H9 (cell line): Measurements from ENCODE around the gene XDH. TPM values are rescaled to one million over a fixed set of nuclear protein-coding genes. Genes with fewer than 3 reads are reported as not detected.

Experiments used
- DNase-seq: peaks from one replicate; pipeline ENCODE4 v3.0.0-alpha.2; 2017
- H2AFZ ChIP-seq: one replicate; pipeline ENCODE4 v1.6.1; 2013; ENCODE audit warnings: mild to moderate bottlenecking, low read length, control low read depth, moderate library complexity
- H2AK5ac ChIP-seq: 2 replicates; pipeline ENCODE4 v1.6.1; 2013; ENCODE audit warnings: low read length, control low read depth, mixed read lengths; ENCODE audit not compliant: insufficient read length
- H2BK120ac ChIP-seq: one replicate; pipeline ENCODE4 v1.6.1; 2013; ENCODE audit warnings: low read depth, mild to moderate bottlenecking, low read length, control low read depth, inconsistent platforms; ENCODE audit not compliant: poor library complexity, severe bottlenecking
- H2BK12ac ChIP-seq: 2 replicates; pipeline ENCODE4 v1.6.1; 2013; ENCODE audit warnings: low read length, control low read depth, mixed read lengths, low read depth; ENCODE audit not compliant: insufficient read length
- H2BK15ac ChIP-seq: 2 replicates; pipeline ENCODE4 v1.6.1; 2013; ENCODE audit warnings: low read depth, low read length, control low read depth
- H2BK20ac ChIP-seq: one replicate; pipeline ENCODE4 v1.6.1; 2013; ENCODE audit warnings: low read depth, mild to moderate bottlenecking, low read length, control low read depth, inconsistent platforms; ENCODE audit not compliant: poor library complexity, severe bottlenecking
- H2BK5ac ChIP-seq: 2 replicates; pipeline ENCODE4 v1.6.1; 2013; ENCODE audit warnings: low read length, control low read depth, mixed read lengths; ENCODE audit not compliant: insufficient read length
- H3K14ac ChIP-seq: 2 replicates; pipeline ENCODE4 v1.6.1; 2013; ENCODE audit warnings: low read length, control low read depth; ENCODE audit not compliant: insufficient read depth
- H3K18ac ChIP-seq: 2 replicates; pipeline ENCODE4 v1.6.1; 2013; ENCODE audit warnings: low read depth, mild to moderate bottlenecking, mixed read lengths, low read length, control low read depth; ENCODE audit not compliant: insufficient read length
- H3K23ac ChIP-seq: 2 replicates; pipeline ENCODE4 v1.6.1; 2013; ENCODE audit warnings: low read length, control low read depth, mixed read lengths, low read depth; ENCODE audit not compliant: insufficient read length
- H3K23me2 ChIP-seq: 2 replicates; pipeline ENCODE4 v1.6.1; 2013; ENCODE audit warnings: low read depth, mild to moderate bottlenecking, mixed read lengths, low read length, control low read depth; ENCODE audit not compliant: insufficient read length, poor library complexity, severe bottlenecking
- H3K27ac ChIP-seq: 2 replicates; pipeline ENCODE4 v1.5.1; 2013; ENCODE audit warnings: low read length, control low read depth, mixed read lengths, low read depth; ENCODE audit not compliant: insufficient read length
- H3K27me3 ChIP-seq: 2 replicates; pipeline ENCODE4 v1.6.1; 2013; ENCODE audit warnings: low read length, control low read depth, inconsistent platforms; ENCODE audit not compliant: insufficient read depth
- H3K4ac ChIP-seq: 2 replicates; pipeline ENCODE4 v1.6.1; 2013; ENCODE audit warnings: low read depth, mild to moderate bottlenecking, control low read depth, inconsistent platforms, low read length, moderate library complexity
- H3K4me1 ChIP-seq: 2 replicates; pipeline ENCODE4 v1.6.1; 2013; ENCODE audit warnings: low read length, control low read depth, inconsistent platforms; ENCODE audit not compliant: insufficient read depth
- H3K4me2 ChIP-seq: 2 replicates; pipeline ENCODE4 v1.6.1; 2013; ENCODE audit warnings: low read length, control low read depth, mixed read lengths; ENCODE audit not compliant: insufficient read length, insufficient read depth
- H3K56ac ChIP-seq: 2 replicates; pipeline ENCODE4 v1.6.1; 2013; ENCODE audit warnings: low read depth, mild to moderate bottlenecking, mixed read lengths, low read length, control low read depth; ENCODE audit not compliant: insufficient read length
- H3K79me1 ChIP-seq: 2 replicates; pipeline ENCODE4 v1.6.1; 2013; ENCODE audit warnings: low read depth, mild to moderate bottlenecking, moderate library complexity, low read length, control low read depth, inconsistent platforms; ENCODE audit not compliant: insufficient read depth, poor library complexity, severe bottlenecking
- H3K79me2 ChIP-seq: 2 replicates; pipeline ENCODE4 v1.6.1; 2013; ENCODE audit warnings: low read length, control low read depth, inconsistent platforms; ENCODE audit not compliant: insufficient read depth
- H3K9ac ChIP-seq: 2 replicates; pipeline ENCODE4 v1.6.1; 2013; ENCODE audit warnings: low read length, control low read depth, mixed read lengths; ENCODE audit not compliant: insufficient read length; ENCODE audit errors: extremely low read depth
- H3K9me3 ChIP-seq: one replicate; pipeline ENCODE4 v1.6.1; 2013; ENCODE audit warnings: low read depth, low read length, inconsistent platforms; ENCODE audit not compliant: control insufficient read depth
- H3T11ph ChIP-seq: one replicate; pipeline ENCODE4 v1.6.1; 2013; ENCODE audit warnings: mild to moderate bottlenecking, low read length, control low read depth, inconsistent platforms
- H4K20me1 ChIP-seq: one replicate; pipeline ENCODE4 v1.6.1; 2013; ENCODE audit not compliant: control insufficient read depth, insufficient read length, insufficient read depth
- H4K5ac ChIP-seq: 2 replicates; pipeline ENCODE4 v1.6.1; 2013; ENCODE audit warnings: low read depth, mild to moderate bottlenecking, mixed read lengths, low read length, control low read depth; ENCODE audit not compliant: insufficient read length
- H4K8ac ChIP-seq: replicated peaks from 2 replicates; pipeline ENCODE4 v1.6.1; 2013; ENCODE audit warnings: low read length, control low read depth, mixed read lengths, low read depth; ENCODE audit not compliant: insufficient read length
- H4K91ac ChIP-seq: 2 replicates; pipeline ENCODE4 v1.6.1; 2013; ENCODE audit warnings: low read depth, mild to moderate bottlenecking, moderate library complexity, mixed read lengths, low read length, control low read depth; ENCODE audit not compliant: insufficient read length
- H3K27ac Mint-ChIP-seq, 3 experiments: 2 replicates in 2 of 3; 3 replicates in 1 of 3; pipeline ENCODE4 v1.8.0; 2020 to 2021; ENCODE audit warnings: mixed read lengths in 3 of 3, mild to moderate bottlenecking in 1 of 3, moderate library complexity in 1 of 3
- H3K27me3 Mint-ChIP-seq: 2 replicates; pipeline ENCODE4 v1.8.0; 2021; ENCODE audit warnings: low read depth, mild to moderate bottlenecking, moderate library complexity, mixed read lengths
- H3K36me3 Mint-ChIP-seq, 3 experiments: 2 replicates in 2 of 3; 3 replicates in 1 of 3; pipeline ENCODE4 v1.8.0; 2020 to 2021; ENCODE audit warnings: low read depth in 3 of 3, mixed read lengths in 3 of 3; ENCODE audit not compliant: insufficient read depth in 1 of 3
- H3K4me1 Mint-ChIP-seq, 2 experiments: 2 replicates each; pipeline ENCODE4 v1.8.0; 2020; ENCODE audit warnings: mixed read lengths in 2 of 2
- H3K4me3 Mint-ChIP-seq, 2 experiments: 2 replicates in 1 of 2; 3 replicates in 1 of 2; pipeline ENCODE4 v1.8.0; 2020 to 2021; ENCODE audit warnings: mild to moderate bottlenecking in 2 of 2, mixed read lengths in 2 of 2, moderate library complexity in 1 of 2
- H3K9me3 Mint-ChIP-seq, 2 experiments: 2 replicates in 1 of 2; 3 replicates in 1 of 2; pipeline ENCODE4 v1.8.0; 2020; ENCODE audit warnings: mild to moderate bottlenecking in 2 of 2, mixed read lengths in 2 of 2, moderate library complexity in 1 of 2
- WGBS: extraction: QIAGEN DNeasy Blood & Tissue Kit; methylation state at CpG from one replicate; pipeline ENCODE4 v1.1.7; 2013; ENCODE audit warnings: missing lambda C conversion rate, low lambda C conversion rate, mixed read lengths; ENCODE audit not compliant: insufficient read length; ENCODE audit errors: extremely low coverage; 5-methylcytosine and 5-hydroxymethylcytosine counted together
- total RNA-seq: library from RNA; stranded (reverse); gene quantifications from 2 replicates; pipeline ENCODE4 v1.2.1, GENCODE V29; 2021
- TF ChIP-seq, protein P1 (sequence below): fragments of 200-600 bp; sonication (generic); conservative IDR thresholded peaks from 3 replicates; pipeline ENCODE4 v1.8.0; 2021; ENCODE audit warnings: antibody characterized with exemption, mild to moderate bottlenecking

XDH gene
- total RNA-seq, 1 experiment from 2014 or later = 1.4 TPM

DNA sequence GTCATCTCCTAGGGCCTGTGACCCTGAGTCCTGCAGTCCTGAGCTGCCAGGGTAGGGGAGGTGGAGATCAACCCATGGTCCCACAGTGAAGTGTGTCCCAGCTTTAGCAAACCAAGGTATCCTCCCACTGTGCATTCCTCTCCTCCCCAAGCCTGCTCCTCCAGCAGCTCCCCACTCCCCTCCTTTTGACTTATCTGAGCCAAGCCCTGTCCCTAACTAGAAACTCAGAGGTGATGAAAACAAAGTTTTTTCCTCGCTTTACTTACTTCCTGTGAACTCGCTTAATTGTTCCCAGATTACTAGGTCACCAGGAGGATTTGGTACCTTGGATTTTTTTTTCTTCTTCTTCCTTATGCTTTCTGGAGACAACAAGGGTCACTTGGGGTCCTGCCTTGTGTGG lies 99.8 kb downstream of the XDH start:
- H2AK5ac ChIP-seq = no peak overlapping the region
- no peak overlapping the region for H3K18ac ChIP-seq
- no peak overlapping the region for H4K8ac ChIP-seq
- no peak overlapping the region for H4K91ac ChIP-seq
- H3T11ph ChIP-seq = no peak overlapping the region
- H3K9me3 ChIP-seq = no peaks in the 10 kb centered on the region
- H2BK12ac ChIP-seq = no peak overlapping the region
- H3K4me2 ChIP-seq = no peak overlapping the region
- H3K27me3 Mint-ChIP-seq = no peaks in the 10 kb centered on the region; the same call in 1 of the 2 replicates
- H4K5ac ChIP-seq = no peak overlapping the region
- no peak overlapping the region for H3K27ac ChIP-seq
- H3K4me3 Mint-ChIP-seq = no peak overlapping the region
- peaks cover 0 to 23% (median 4%) of the 10 kb centered on the region in 3 experiments; a peak in 5 of 7 replicates for H3K36me3 Mint-ChIP-seq
- peaks cover 12 to 14% of the 10 kb centered on the region in 2 experiments for H3K4me1 Mint-ChIP-seq
- no peak overlapping the region for H3K14ac ChIP-seq
- no peak overlapping the region; a peak in 1 of 7 replicates for H3K27ac Mint-ChIP-seq
- no peak overlapping the region for H3K23ac ChIP-seq
- no CpG with 5 or more reads among the region's 2 CpGs for WGBS
- H3K4ac ChIP-seq = no peak overlapping the region
- TF ChIP-seq, protein P1, sequence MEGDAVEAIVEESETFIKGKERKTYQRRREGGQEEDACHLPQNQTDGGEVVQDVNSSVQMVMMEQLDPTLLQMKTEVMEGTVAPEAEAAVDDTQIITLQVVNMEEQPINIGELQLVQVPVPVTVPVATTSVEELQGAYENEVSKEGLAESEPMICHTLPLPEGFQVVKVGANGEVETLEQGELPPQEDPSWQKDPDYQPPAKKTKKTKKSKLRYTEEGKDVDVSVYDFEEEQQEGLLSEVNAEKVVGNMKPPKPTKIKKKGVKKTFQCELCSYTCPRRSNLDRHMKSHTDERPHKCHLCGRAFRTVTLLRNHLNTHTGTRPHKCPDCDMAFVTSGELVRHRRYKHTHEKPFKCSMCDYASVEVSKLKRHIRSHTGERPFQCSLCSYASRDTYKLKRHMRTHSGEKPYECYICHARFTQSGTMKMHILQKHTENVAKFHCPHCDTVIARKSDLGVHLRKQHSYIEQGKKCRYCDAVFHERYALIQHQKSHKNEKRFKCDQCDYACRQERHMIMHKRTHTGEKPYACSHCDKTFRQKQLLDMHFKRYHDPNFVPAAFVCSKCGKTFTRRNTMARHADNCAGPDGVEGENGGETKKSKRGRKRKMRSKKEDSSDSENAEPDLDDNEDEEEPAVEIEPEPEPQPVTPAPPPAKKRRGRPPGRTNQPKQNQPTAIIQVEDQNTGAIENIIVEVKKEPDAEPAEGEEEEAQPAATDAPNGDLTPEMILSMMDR = no peak
- H2AFZ ChIP-seq = no peak overlapping the region
- no peak overlapping the region for H2BK20ac ChIP-seq
- no peak overlapping the region for H3K56ac ChIP-seq
- H3K9me3 Mint-ChIP-seq = peaks cover 6 to 7% of the 10 kb centered on the region in 2 experiments; a peak in 4 of 5 replicates
- no peak overlapping the region for H2BK120ac ChIP-seq
- H3K27me3 ChIP-seq = no peaks in the 10 kb centered on the region
- H3K9ac ChIP-seq = no peak overlapping the region
- H3K79me2 ChIP-seq = no peaks in the 10 kb centered on the region
- no peaks in the 10 kb centered on the region for H3K4me1 ChIP-seq
- H3K23me2 ChIP-seq = no peaks in the 10 kb centered on the region
- DNase-seq = no peak
- no peak overlapping the region for H2BK15ac ChIP-seq
- no peaks in the 10 kb centered on the region for H3K79me1 ChIP-seq
- H4K20me1 ChIP-seq = no peaks in the 10 kb centered on the region
- no peak overlapping the region for H2BK5ac ChIP-seq
